GM06990 (cell line): ENCODE measurements around the gene RECQL5.
A peak's percentile ranks its signal among the peaks of the same experiment; 100 is the strongest.

Experiments
- DNase-seq: peaks from one replicate; pipeline ENCODE4 v3.0.0-alpha.2; 2011; ENCODE audit not compliant: insufficient read length; ENCODE audit errors: extremely low read depth
- H3K27me3 ChIP-seq: replicated peaks from 2 replicates; pipeline ENCODE4 v1.6.0; 2011; ENCODE audit warnings: low read length; ENCODE audit not compliant: control insufficient read depth, insufficient read depth
- H3K36me3 ChIP-seq: 2 replicates; pipeline ENCODE4 v1.5.1; 2011; ENCODE audit warnings: low read length; ENCODE audit not compliant: control insufficient read depth, insufficient read depth
- H3K4me3 ChIP-seq: replicated peaks from 2 replicates; pipeline ENCODE4 v1.5.1; 2011; ENCODE audit warnings: low read depth, mild to moderate bottlenecking, control low read depth, low read length
- CTCF ChIP-seq: IDR thresholded peaks from 2 replicates; pipeline ENCODE4 v1.5.1; 2011; ENCODE audit warnings: low read length, control low read depth, mild to moderate bottlenecking, inconsistent platforms; ENCODE audit not compliant: insufficient read depth, poor library complexity, severe bottlenecking

The RECQL5 gene

GRCh38 chr17:75666959-75667790, at the start of gene RECQL5, which contains the start of gene SAP30BP:
Gene RECQL5 (minus strand): TSS chr17:75667154. CDS start chr17:75666557, 597 bp downstream.
Gene SAP30BP (plus strand): TSS chr17:75667338. CDS start chr17:75667373, 35 bp downstream.
- no peaks in the 10 kb centered on the region for H3K27me3 ChIP-seq
- DNase-seq, result peak; percentile 95
- peak within 1 kb of the TSS; percentile 89 for H3K4me3 ChIP-seq
- peaks cover 14% of the 10 kb centered on the region for H3K36me3 ChIP-seq
- no peak for TF ChIP-seq CTCF

- no peak overlapping the region for H3K4me3 ChIP-seq
- TF ChIP-seq CTCF, result no peak
- H3K27me3 ChIP-seq, result no peaks in the 10 kb centered on the region
- H3K36me3 ChIP-seq, result peaks cover under 1% of the 10 kb centered on the region; the same call in 1 of the 2 replicates
- no peak for DNase-seq
Measured at GRCh38 chr17:75712446-75712845, 45.5 kb upstream of the RECQL5 start.

GRCh38 chr17:75707079-75707571, 40.2 kb upstream of the RECQL5 start:
- TF ChIP-seq CTCF, result no peak
- DNase-seq, result no peak
- no peak overlapping the region for H3K4me3 ChIP-seq
- peaks cover 44% of the 10 kb centered on the region for H3K36me3 ChIP-seq
- H3K27me3 ChIP-seq, result no peaks in the 10 kb centered on the region

GRCh38 chr17:75706042-75706728, 39.2 kb upstream of the RECQL5 start:
- Histone ChIP-seq H3K4me3 (no peak overlapping the region), H3K36me3 (peaks cover 45% of the 10 kb centered on the region), H3K27me3 (no peaks in the 10 kb centered on the region)
- no peak for DNase-seq
- peak; percentile 5 for TF ChIP-seq CTCF

GRCh38 chr17:75704963-75705875, 38.3 kb upstream of the RECQL5 start:
- Histone ChIP-seq H3K36me3 (peaks cover 54% of the 10 kb centered on the region), H3K4me3 (no peak overlapping the region), H3K27me3 (no peaks in the 10 kb centered on the region)
- no peak for DNase-seq
- no peak for TF ChIP-seq CTCF
